Activated naive CD8-positive, alpha-beta T cell treated with anti-CD3 and anti-CD28 coated beads, Interleukin-2, amount 10 ng/mL, durations not matched to agents 7 days and 5 days (primary cell): Measurements from ENCODE around the gene C7. TPM values are rescaled to one million over a fixed set of nuclear protein-coding genes. Genes with fewer than 3 reads are reported as not detected.

Experiments
- ATAC-seq: fragments of 150-1000 bp; cut with Tn5 transposase; one replicate; pipeline ENCODE4 v1.10.0; 2021; ENCODE audit warnings: low read depth, moderate library complexity
- POLR2A ChIA-PET: fragments of 350-600 bp; sonication (Branson Sonifier 250); formaldehyde crosslinking; loops from one replicate; lab custom pipeline; 2021; ENCODE audit warnings: antibody characterized with exemption; lab: Charles Lee
- DNase-seq: peaks from one replicate; pipeline ENCODE4 v3.0.0; 2021
- H3K27ac Mint-ChIP-seq: one replicate; pipeline ENCODE4 v1.8.0; 2022; ENCODE audit warnings: mild to moderate bottlenecking, mixed read lengths
- H3K27me3 Mint-ChIP-seq: one replicate; pipeline ENCODE4 v1.8.0; 2022; ENCODE audit warnings: mild to moderate bottlenecking, moderate library complexity, mixed read lengths
- H3K36me3 Mint-ChIP-seq: one replicate; pipeline ENCODE4 v1.8.0; 2021; ENCODE audit warnings: mild to moderate bottlenecking, mixed read lengths
- H3K4me1 Mint-ChIP-seq: one replicate; pipeline ENCODE4 v1.8.0; 2021; ENCODE audit warnings: mixed read lengths
- H3K4me3 Mint-ChIP-seq: one replicate; pipeline ENCODE4 v1.8.0; 2022; ENCODE audit warnings: mild to moderate bottlenecking, moderate library complexity, mixed read lengths
- H3K9me3 Mint-ChIP-seq: one replicate; pipeline ENCODE4 v1.8.0; 2021; ENCODE audit warnings: mixed read lengths
- total RNA-seq, 2 experiments: library from RNA; stranded (reverse); gene quantifications; one replicate each; pipeline ENCODE4 v1.2.3, GENCODE V29; 2021

Gene C7
- total RNA-seq, 2 experiments from 2014 or later = not detected

GRCh38 chr5:40945111-40945510 is 35.8 kb downstream of the C7 start:
- Mint-ChIP-seq H3K4me3 (no peak overlapping the region), H3K36me3 (no peaks in the 10 kb centered on the region), H3K27ac (no peak overlapping the region), H3K27me3 (no peaks in the 10 kb centered on the region), H3K9me3 (no peaks in the 10 kb centered on the region), H3K4me1 (no peaks in the 10 kb centered on the region)
- POLR2A ChIA-PET = no interaction called here
- no peak for DNase-seq
- ATAC-seq = no peak

- no peak for ATAC-seq
- Mint-ChIP-seq H3K27ac (no peak overlapping the region), H3K27me3 (peaks cover under 1% of the 10 kb centered on the region), H3K4me1 (no peaks in the 10 kb centered on the region), H3K36me3 (no peaks in the 10 kb centered on the region), H3K4me3 (no peak overlapping the region), H3K9me3 (peaks cover 1% of the 10 kb centered on the region)
- POLR2A ChIA-PET = interaction anchor here (0.6 kb wide), 1 partner anchor 26 kb away, joined by 3 read pairs; no protein-coding TSS in a partner anchor
- DNase-seq = no peak
Observed at GRCh38 chr5:40955313-40955712, 46.0 kb downstream of the C7 start.

- DNase-seq = no peak
- H3K36me3 Mint-ChIP-seq = no peaks in the 10 kb centered on the region
- no peaks in the 10 kb centered on the region for H3K4me1 Mint-ChIP-seq
- peaks cover 4% of the 10 kb centered on the region for H3K27me3 Mint-ChIP-seq
- H3K9me3 Mint-ChIP-seq = peaks cover 1% of the 10 kb centered on the region
- H3K27ac Mint-ChIP-seq = no peak overlapping the region
- no peak for ATAC-seq
- POLR2A ChIA-PET = no interaction called here
- H3K4me3 Mint-ChIP-seq = no peak overlapping the region
Observed at GRCh38 chr5:40957048-40957447, 47.8 kb downstream of the C7 start.

GRCh38 chr5:40958811-40959210 is 49.5 kb downstream of the C7 start:
- no peaks in the 10 kb centered on the region for H3K36me3 Mint-ChIP-seq
- no peaks in the 10 kb centered on the region for H3K4me1 Mint-ChIP-seq
- peaks cover 4% of the 10 kb centered on the region for H3K27me3 Mint-ChIP-seq
- no peak overlapping the region for H3K4me3 Mint-ChIP-seq
- POLR2A ChIA-PET = no interaction called here
- no peak overlapping the region for H3K27ac Mint-ChIP-seq
- DNase-seq (no peak), ATAC-seq (no peak)
- H3K9me3 Mint-ChIP-seq = peaks cover 1% of the 10 kb centered on the region

- Mint-ChIP-seq H3K9me3 (peaks cover 3% of the 10 kb centered on the region), H3K27me3 (peaks cover 4% of the 10 kb centered on the region), H3K4me1 (no peaks in the 10 kb centered on the region), H3K27ac (no peak overlapping the region), H3K36me3 (no peaks in the 10 kb centered on the region), H3K4me3 (no peak overlapping the region)
- DNase-seq (no peak), ATAC-seq (no peak)
- POLR2A ChIA-PET = no interaction called here
Observed at GRCh38 chr5:40960037-40960436, 50.7 kb downstream of the C7 start.

GRCh38 chr5:40962207-40962955 is 53.1 kb downstream of the C7 start:
- ATAC-seq = no peak
- no peak overlapping the region for H3K27ac Mint-ChIP-seq
- POLR2A ChIA-PET = no interaction called here
- DNase-seq = no peak
- H3K36me3 Mint-ChIP-seq = no peaks in the 10 kb centered on the region
- peaks cover 3% of the 10 kb centered on the region for H3K9me3 Mint-ChIP-seq
- peaks cover 4% of the 10 kb centered on the region for H3K27me3 Mint-ChIP-seq
- H3K4me1 Mint-ChIP-seq = no peaks in the 10 kb centered on the region
- no peak overlapping the region for H3K4me3 Mint-ChIP-seq

GRCh38 chr5:40972434-40972833 is 63.1 kb downstream of the C7 start:
- H3K4me1 Mint-ChIP-seq = no peaks in the 10 kb centered on the region
- DNase-seq (no peak), ATAC-seq (no peak)
- peaks cover 2% of the 10 kb centered on the region for H3K27me3 Mint-ChIP-seq
- no peak overlapping the region for H3K27ac Mint-ChIP-seq
- POLR2A ChIA-PET = no interaction called here
- H3K9me3 Mint-ChIP-seq = no peaks in the 10 kb centered on the region
- H3K36me3 Mint-ChIP-seq = no peaks in the 10 kb centered on the region
- no peak overlapping the region for H3K4me3 Mint-ChIP-seq

- H3K4me1 Mint-ChIP-seq = no peaks in the 10 kb centered on the region
Observed at GRCh38 chr5:40973364-40974004, 64.2 kb downstream of the C7 start.

GRCh38 chr5:40976041-40976440 is 66.7 kb downstream of the C7 start:
- POLR2A ChIA-PET = no interaction called here
- Mint-ChIP-seq H3K4me1 (no peaks in the 10 kb centered on the region), H3K27me3 (peaks cover 1% of the 10 kb centered on the region), H3K36me3 (no peaks in the 10 kb centered on the region), H3K27ac (no peak overlapping the region), H3K4me3 (no peak overlapping the region), H3K9me3 (no peaks in the 10 kb centered on the region)
- no peak for ATAC-seq
- DNase-seq = no peak

More at GRCh38 chr5:40973364-40974004, 64.2 kb downstream of the C7 start:
- Mint-ChIP-seq H3K36me3 (no peaks in the 10 kb centered on the region), H3K9me3 (no peaks in the 10 kb centered on the region), H3K27me3 (peaks cover 2% of the 10 kb centered on the region), H3K4me3 (no peak overlapping the region), H3K27ac (no peak overlapping the region)
- DNase-seq (no peak), ATAC-seq (no peak)
- POLR2A ChIA-PET = no interaction called here

GRCh38 chr5:40976836-40977235 is 67.5 kb downstream of the C7 start:
- POLR2A ChIA-PET = no interaction called here
- H3K27me3 Mint-ChIP-seq = no peaks in the 10 kb centered on the region
- no peaks in the 10 kb centered on the region for H3K36me3 Mint-ChIP-seq
- no peak overlapping the region for H3K4me3 Mint-ChIP-seq
- ATAC-seq (no peak), DNase-seq (no peak)
- no peaks in the 10 kb centered on the region for H3K4me1 Mint-ChIP-seq
- H3K27ac Mint-ChIP-seq = no peak overlapping the region
- no peaks in the 10 kb centered on the region for H3K9me3 Mint-ChIP-seq

- Mint-ChIP-seq H3K36me3 (no peaks in the 10 kb centered on the region), H3K9me3 (no peaks in the 10 kb centered on the region), H3K27me3 (peaks cover 4% of the 10 kb centered on the region), H3K4me3 (no peak overlapping the region), H3K4me1 (no peaks in the 10 kb centered on the region), H3K27ac (no peak overlapping the region)
- ATAC-seq (no peak), DNase-seq (no peak)
- POLR2A ChIA-PET = no interaction called here
Observed at GRCh38 chr5:40981420-40981819, 72.1 kb downstream of the C7 start.

GRCh38 chr5:40983781-40984180 is 74.5 kb downstream of the C7 start:
- DNase-seq (no peak), ATAC-seq (no peak)
- Mint-ChIP-seq H3K27me3 (peaks cover 4% of the 10 kb centered on the region), H3K4me3 (no peak overlapping the region), H3K27ac (no peak overlapping the region), H3K9me3 (no peaks in the 10 kb centered on the region), H3K36me3 (no peaks in the 10 kb centered on the region), H3K4me1 (no peaks in the 10 kb centered on the region)
- POLR2A ChIA-PET = no interaction called here

- Mint-ChIP-seq H3K36me3 (no peaks in the 10 kb centered on the region), H3K27me3 (peaks cover 4% of the 10 kb centered on the region), H3K4me1 (no peaks in the 10 kb centered on the region), H3K9me3 (no peaks in the 10 kb centered on the region), H3K4me3 (no peak overlapping the region), H3K27ac (no peak overlapping the region)
- DNase-seq (no peak), ATAC-seq (no peak)
- POLR2A ChIA-PET = no interaction called here
Observed at GRCh38 chr5:40984884-40985283, 75.6 kb downstream of the C7 start.

GRCh38 chr5:40985501-40985900 is 76.2 kb downstream of the C7 start:
- Mint-ChIP-seq H3K9me3 (no peaks in the 10 kb centered on the region), H3K27me3 (peaks cover 4% of the 10 kb centered on the region), H3K27ac (no peak overlapping the region), H3K4me3 (no peak overlapping the region), H3K36me3 (no peaks in the 10 kb centered on the region), H3K4me1 (no peaks in the 10 kb centered on the region)
- DNase-seq (no peak), ATAC-seq (no peak)
- POLR2A ChIA-PET = no interaction called here
